GM12878 (cell line): ENCODE data around the gene TESK2. TPM values are rescaled to one million over a fixed set of nuclear protein-coding genes. Genes with fewer than 3 reads are reported as not detected.

Experiments
- ATAC-seq: fragments of 200-7000 bp; cut with Tn5 transposase; 3 replicates; pipeline ENCODE4 v1.9.1; 2020; ENCODE audit warnings: mild to moderate bottlenecking, moderate library complexity
- BruUV-seq: library from RNA; stranded (reverse); fragments of 400-500 nt; replicated peaks from 2 replicates; lab custom pipeline; 2021; lab: Mats Ljungman, UMichigan
- CTCF ChIA-PET: fragments of 300-600 bp; sonication (Branson Sonifier 250); formaldehyde crosslinking; extraction: SDS; loops from one replicate; lab custom pipeline; 2021; ENCODE audit warnings: inconsistent platforms; lab: Yijun Ruan, JAX
- POLR2A ChIA-PET: fragments of 350-600 bp; formaldehyde crosslinking; extraction: SDS; loops from one replicate; lab custom pipeline; 2021; ENCODE audit warnings: inconsistent platforms; lab: Charles Lee
- RAD21 ChIA-PET: fragments of 300-600 bp; sonication (Branson Sonifier 250); formaldehyde crosslinking; loops from one replicate; lab custom pipeline; 2023; ENCODE audit warnings: antibody characterized with exemption; ENCODE audit not compliant: unreplicated experiment; lab: Charles Lee
- SMC1A ChIA-PET: fragments of 300-600 bp; sonication (Branson Sonifier 250); formaldehyde crosslinking; loops from one replicate; lab custom pipeline; 2023; ENCODE audit not compliant: unreplicated experiment, uncharacterized antibody; lab: Charles Lee
- DNase-seq: peaks from one replicate; pipeline ENCODE4 v3.0.0-alpha.2; 2011; ENCODE audit warnings: low read depth, low spot score
- FAIRE-seq: peaks from 3 replicates; lab custom pipeline; 2011; peaks lifted over from hg19 to GRCh38; lab: Jason Lieb, UNC
- H2AFZ ChIP-seq: 2 replicates; pipeline ENCODE4 v1.6.0; 2011; ENCODE audit warnings: low read depth, low read length, control low read depth; ENCODE audit not compliant: control insufficient read depth
- H3K27ac ChIP-seq: 2 replicates; pipeline ENCODE4 v1.5.1; 2011; ENCODE audit warnings: control low read depth; ENCODE audit not compliant: control insufficient read depth, insufficient read depth
- H3K27me3 ChIP-seq, 2 experiments: replicated peaks in 1 of 2; 2 replicates each; pipeline versions ENCODE4 v1.6.0 to v1.6.1; 2011; ENCODE audit warnings: low read length in 1 of 2; ENCODE audit not compliant: control insufficient read depth in 2 of 2, insufficient read depth in 2 of 2
- H3K36me3 ChIP-seq, 2 experiments: 2 replicates each; pipeline ENCODE4 v1.5.1; 2011; ENCODE audit warnings: low read length in 1 of 2; ENCODE audit not compliant: control insufficient read depth in 2 of 2, insufficient read depth in 2 of 2
- H3K4me1 ChIP-seq: 2 replicates; pipeline ENCODE4 v1.6.1; 2011; ENCODE audit warnings: mild to moderate bottlenecking, low read length, moderate library complexity, mixed read lengths; ENCODE audit not compliant: control insufficient read depth, insufficient read depth
- H3K4me2 ChIP-seq: 2 replicates; pipeline ENCODE4 v1.6.0; 2011; ENCODE audit warnings: control low read depth; ENCODE audit not compliant: control insufficient read depth, insufficient read depth
- H3K4me3 ChIP-seq: fragments of 200-600 bp; sonication (generic); 2 replicates; pipeline ENCODE4 v1.5.1; 2016
- H3K79me2 ChIP-seq: 2 replicates; pipeline ENCODE4 v1.6.0; 2011; ENCODE audit warnings: low read length; ENCODE audit not compliant: control insufficient read depth, insufficient read depth
- H3K9ac ChIP-seq: 2 replicates; pipeline ENCODE4 v1.8.0; 2011; ENCODE audit warnings: low read length, control low read depth, mixed read lengths; ENCODE audit not compliant: control insufficient read depth, insufficient read depth
- H3K9me3 ChIP-seq: replicated peaks from 3 replicates; pipeline ENCODE4 v1.5.1; 2011; ENCODE audit warnings: mild to moderate bottlenecking, low read length; ENCODE audit not compliant: control insufficient read depth, insufficient read depth
- H4K20me1 ChIP-seq: 2 replicates; pipeline ENCODE4 v1.6.0; 2011; ENCODE audit not compliant: control insufficient read depth, insufficient read depth
- ATF3 ChIP-seq: IDR thresholded peaks from 2 replicates; pipeline ENCODE4 v1.6.1; 2011; ENCODE audit warnings: low read depth, mild to moderate bottlenecking, low read length, moderate library complexity, borderline replicate concordance; ENCODE audit errors: extremely low read depth
- E4F1 ChIP-seq: fragments of 450-650 bp; IDR thresholded peaks from 2 replicates; pipeline ENCODE4 v1.6.1; 2018; ENCODE audit warnings: borderline replicate concordance, mild to moderate bottlenecking; ENCODE audit not compliant: partially characterized antibody
- MEF2A ChIP-seq: IDR thresholded peaks from 2 replicates; pipeline ENCODE4 v1.6.1; 2011; ENCODE audit warnings: low read depth, mild to moderate bottlenecking, low read length, moderate library complexity; ENCODE audit not compliant: insufficient read depth
- RAD21 ChIP-seq: IDR thresholded peaks from 2 replicates; pipeline ENCODE4 v1.6.1; 2011; ENCODE audit warnings: mild to moderate bottlenecking, low read depth, low read length, moderate library complexity; ENCODE audit not compliant: insufficient read depth
- SIX5 ChIP-seq: IDR thresholded peaks from 2 replicates; pipeline ENCODE4 v1.6.1; 2011; ENCODE audit warnings: mild to moderate bottlenecking, low read depth, low read length, moderate library complexity; ENCODE audit not compliant: severe bottlenecking
- TCF12 ChIP-seq: IDR thresholded peaks from 2 replicates; pipeline ENCODE4 v1.6.1; 2011; ENCODE audit warnings: low read depth, mild to moderate bottlenecking, low read length
- WGBS: methylation state at CpG from one replicate; pipeline ENCODE4 v1.1.6; 2016; ENCODE audit warnings: low lambda C conversion rate; ENCODE audit not compliant: insufficient replicate concordance, insufficient coverage; ENCODE audit errors: missing lambda C conversion rate; 5-methylcytosine and 5-hydroxymethylcytosine counted together
- in situ Hi-C: fragments of 300-500 bp; cut with MboI; formaldehyde crosslinking; loops from 9 replicates; pipeline ENCODE4 v1.14.3; 2018; ENCODE audit warnings: mixed read lengths
- intact Hi-C: fragments of 100-400 bp; cut with micrococcal nuclease; formaldehyde crosslinking; loops from one replicate; pipeline ENCODE4 v1.14.2; 2022; ENCODE audit not compliant: unreplicated experiment
- polyA plus RNA-seq, 11 experiments: library from polyadenylated mRNA; depleted of rRNA in 4 of 11; unstranded in 6 of 11; stranded (reverse) in 5 of 11; fragments of >200 nt; fragmentation: Nextera tagmentation in 4 of 11; fragmentation: Illumina TruSeq in 1 of 11; extraction: Ambion mirVana in 4 of 11; extraction: Trizol in 1 of 11; gene quantifications; 1 replicate in 1 of 11; 2 replicates in 10 of 11; pipeline versions ENCODE4 v1.2.1 to v1.2.3, GENCODE V29; 2011 to 2016; ENCODE audit warnings: inconsistent platforms in 2 of 11, missing spikeins in 2 of 11, low read depth in 1 of 11
- total RNA-seq, 4 experiments: library from RNA; depleted of rRNA in 3 of 4; stranded (reverse); fragments of >200 nt in 3 of 4; fragmentation: Illumina TruSeq in 1 of 4; extraction: Trizol in 1 of 4; gene quantifications; 2 replicates each; pipeline versions ENCODE4 v1.2.1 to v1.2.3, GENCODE V29; 2013 to 2021

TESK2 gene
- total and polyA plus RNA-seq, 10 of the 15 experiments (the other 5 are each of a cell fraction or from before 2014, with no cell fraction given) = 2.2 to 10.0 (median 5.7) TPM

GRCh38 chr1:45478121-45478814 lies 12.7 kb downstream of the TESK2 start:
- no peak overlapping the region for H2AFZ ChIP-seq
- no peak overlapping the region for H3K4me3 ChIP-seq
- no peak for DNase-seq
- no peaks in the 10 kb centered on the region for H3K27me3 ChIP-seq
- POLR2A ChIA-PET = no interaction called here
- H3K4me2 ChIP-seq = no peak overlapping the region
- H3K79me2 ChIP-seq = no peaks in the 10 kb centered on the region
- SMC1A ChIA-PET = interaction anchor here (1.1 to 1.6 kb wide), 3 partner anchors 13 to 118 kb away, joined by 3 to 4 read pairs (median 3); no protein-coding TSS in a partner anchor
- no peak overlapping the region for H3K9ac ChIP-seq
- peaks cover 17% of the 10 kb centered on the region for H3K4me1 ChIP-seq
- WGBS = 95% methylated on average over 4 of the region's 4 CpGs
- BruUV-seq = no TSS peak
- CTCF ChIA-PET = interaction anchor here (1.1 to 1.6 kb wide), 3 partner anchors 13 to 118 kb away, joined by 3 to 6 read pairs (median 3); partner anchors contain the start of gene TESK2
- FAIRE-seq = no peak
- no peaks in the 10 kb centered on the region for H3K36me3 ChIP-seq
- no peak for TF ChIP-seq MEF2A
- TF ChIP-seq SIX5 = no peak
- TF ChIP-seq TCF12 = no peak
- TF ChIP-seq ATF3 = no peak
- no peak for TF ChIP-seq E4F1
- TF ChIP-seq RAD21 = no peak
- no peak for ATAC-seq
- intact Hi-C loops (no loop called here), in situ Hi-C loops (no loop called here)
- RAD21 ChIA-PET = interaction anchor here (1.6 kb wide), 1 partner anchor 13 kb away, joined by 4 read pairs; the partner anchor contains the start of gene TESK2
- no peak overlapping the region for H3K27ac ChIP-seq
- H3K9me3 ChIP-seq = no peaks in the 10 kb centered on the region
- H4K20me1 ChIP-seq = no peaks in the 10 kb centered on the region
